OCI-LY7 (cell line): Measurements from ENCODE around the gene HDAC9.

Experiments used
- CTCF ChIP-seq: fragments of 200-600 bp; sonication (generic); conservative IDR thresholded peaks from 2 replicates; pipeline ENCODE4 v1.5.1; 2014; ENCODE audit warnings: mild to moderate bottlenecking, antibody characterized with exemption, low read length, moderate library complexity, mixed read lengths
- EZH2phosphoT487 ChIP-seq: fragments of 200-600 bp; sonication (generic); IDR thresholded peaks from 2 replicates; pipeline ENCODE4 v1.6.1; 2018; ENCODE audit warnings: low read depth, borderline replicate concordance, mild to moderate bottlenecking, mixed run types, antibody characterized with exemption, low read length, moderate library complexity, mixed read lengths

GRCh38 chr7:18566205-18566604 is 70.7 kb downstream of the HDAC9 start:
- TF ChIP-seq CTCF = no peak
- no peak for TF ChIP-seq EZH2phosphoT487
